ENCODE data around the gene SEC24D.

GRCh38 chr4:118814891-118815290 is 21.0 kb downstream of the SEC24D start:
- TF ChIP-seq CTCF (conservative IDR thresholded peaks at IDR 0.05; ENCODE audit: low read depth, low read length): no peak
- TF ChIP-seq EZH2phosphoT487 (IDR thresholded peaks at IDR 0.05; ENCODE audit: borderline replicate concordance, low read length): no peak

All from PC-3 (cell line).